ENCODE data around the gene RNF212B. TPM values are rescaled to one million over a fixed set of nuclear protein-coding genes. Genes with fewer than 3 reads are reported as not detected.

The RNF212B gene
- total and polyA plus RNA-seq, 2 of the 13 experiments (the other 11 are each of a cell fraction or from before 2014, with no cell fraction given): 0.05 TPM; not detected in 1

GRCh38 chr14:23320584-23321571 lies 83.1 kb downstream of the RNF212B start, which contains the start of gene PABPN1 (continued):
- TF ChIP-seq SRY (CRISPR knock-in tag; IDR thresholded peaks at IDR 0.05): peak; percentile 83
- no peak for TF ChIP-seq ZFP62 (CRISPR knock-in tag; IDR thresholded peaks at IDR 0.05)
- no peak for TF ChIP-seq NFE2 (CRISPR knock-in tag; IDR thresholded peaks at IDR 0.05)
- TF ChIP-seq ZNF101 (CRISPR knock-in tag; IDR thresholded peaks at IDR 0.05; ENCODE audit: borderline replicate concordance, low read depth): no peak; the same call in 1 of the 2 replicates
- no peak for TF ChIP-seq ZNF382 (CRISPR knock-in tag; IDR thresholded peaks at IDR 0.05; ENCODE audit: borderline replicate concordance)
- TF ChIP-seq U2AF2 (IDR thresholded peaks at IDR 0.05; ENCODE audit: low read depth, low read length): no peak; the same call in 1 of the 2 replicates
- TF ChIP-seq ZNF251 (CRISPR knock-in tag; IDR thresholded peaks at IDR 0.05): peak; percentile 82; the same call in 1 of the 2 replicates
- no peak for TF ChIP-seq PLSCR1 (CRISPR knock-in tag; IDR thresholded peaks at IDR 0.05; ENCODE audit: borderline replicate concordance)
- TF ChIP-seq ZNF740 (CRISPR knock-in tag; IDR thresholded peaks at IDR 0.05): peak; percentile 90; the same call in 1 of the 2 replicates
- peak; percentile 82 for TF ChIP-seq PHF5A (CRISPR knock-in tag; IDR thresholded peaks at IDR 0.05; ENCODE audit: low read depth, unreplicated experiment)
- peak; percentile 95 for TF ChIP-seq AGO2 (optimal IDR thresholded peaks at IDR 0.05; ENCODE audit: low read depth, low read length)
- no peak for TF ChIP-seq ZUFSP (CRISPR knock-in tag; IDR thresholded peaks at IDR 0.05; ENCODE audit: borderline replicate concordance)
- TF ChIP-seq HNF4G (IDR thresholded peaks at IDR 0.05; ENCODE audit: borderline replicate concordance, low read depth, low read length): peak; percentile 98
- peak; percentile 99 for TF ChIP-seq HNF4G (CRISPR knock-in tag; IDR thresholded peaks at IDR 0.05; ENCODE audit: borderline replicate concordance, low read depth)
- peak; percentile 98 for TF ChIP-seq ERF (CRISPR knock-in tag; IDR thresholded peaks at IDR 0.05)
- peak; percentile 62; the same call in 1 of the 2 replicates for TF ChIP-seq ZNF782 (CRISPR knock-in tag; IDR thresholded peaks at IDR 0.05; ENCODE audit: borderline replicate concordance)
- no peak; the same call in 1 of the 2 replicates for TF ChIP-seq ZNF468 (CRISPR knock-in tag; IDR thresholded peaks at IDR 0.05)
- TF ChIP-seq SKIL (CRISPR knock-in tag; IDR thresholded peaks at IDR 0.05; ENCODE audit: borderline replicate concordance): no peak; the same call in 1 of the 2 replicates
- TF ChIP-seq ZNF44 (CRISPR knock-in tag; IDR thresholded peaks at IDR 0.05): peak; percentile 99
- peak; percentile 38; the same call in 1 of the 2 replicates for TF ChIP-seq RCOR2 (CRISPR knock-in tag; IDR thresholded peaks at IDR 0.05)
- TF ChIP-seq TRIM22 (IDR thresholded peaks at IDR 0.05): no peak

All from HepG2 (cell line).